C4-2B (cell line): ENCODE results near the gene SYTL1.

Experiments used
- CTCF ChIP-seq: fragments of 450-650 bp; conservative IDR thresholded peaks from 2 replicates; pipeline ENCODE4 v1.5.1; 2017; ENCODE audit warnings: mild to moderate bottlenecking
- ZFX ChIP-seq: fragments of 450-650 bp; IDR thresholded peaks from 2 replicates; pipeline ENCODE4 v1.6.1; 2017

DNA sequence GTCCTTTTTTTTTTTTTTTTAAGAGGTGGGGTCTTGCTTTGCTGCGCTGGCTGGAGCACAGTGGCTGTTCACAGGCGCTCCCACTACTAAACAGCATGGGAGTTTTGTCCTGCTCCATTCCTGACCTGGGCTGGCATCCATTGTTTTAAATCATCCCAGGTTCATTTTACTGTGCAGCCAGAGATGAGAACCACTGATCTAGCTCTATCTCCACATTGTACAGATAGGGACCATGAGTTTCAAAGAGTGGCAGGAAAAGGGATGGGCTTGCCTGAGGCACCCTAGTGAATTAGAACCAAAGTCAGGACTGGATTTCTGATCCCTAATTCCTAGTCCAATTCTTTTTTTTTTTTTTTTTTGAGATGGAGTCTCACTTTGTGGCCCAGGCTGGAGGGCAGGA lies 27.1 kb upstream of the SYTL1 start:
- TF ChIP-seq CTCF: no peak
- TF ChIP-seq ZFX: no peak
